Measurements from ENCODE around the gene AKT2. TPM values are rescaled to one million over a fixed set of nuclear protein-coding genes. Genes with fewer than 3 reads are reported as not detected.

The AKT2 gene
- total RNA-seq, 4 donors from 2014 or later, result 88.0 to 387 (median 102) TPM

DNA sequence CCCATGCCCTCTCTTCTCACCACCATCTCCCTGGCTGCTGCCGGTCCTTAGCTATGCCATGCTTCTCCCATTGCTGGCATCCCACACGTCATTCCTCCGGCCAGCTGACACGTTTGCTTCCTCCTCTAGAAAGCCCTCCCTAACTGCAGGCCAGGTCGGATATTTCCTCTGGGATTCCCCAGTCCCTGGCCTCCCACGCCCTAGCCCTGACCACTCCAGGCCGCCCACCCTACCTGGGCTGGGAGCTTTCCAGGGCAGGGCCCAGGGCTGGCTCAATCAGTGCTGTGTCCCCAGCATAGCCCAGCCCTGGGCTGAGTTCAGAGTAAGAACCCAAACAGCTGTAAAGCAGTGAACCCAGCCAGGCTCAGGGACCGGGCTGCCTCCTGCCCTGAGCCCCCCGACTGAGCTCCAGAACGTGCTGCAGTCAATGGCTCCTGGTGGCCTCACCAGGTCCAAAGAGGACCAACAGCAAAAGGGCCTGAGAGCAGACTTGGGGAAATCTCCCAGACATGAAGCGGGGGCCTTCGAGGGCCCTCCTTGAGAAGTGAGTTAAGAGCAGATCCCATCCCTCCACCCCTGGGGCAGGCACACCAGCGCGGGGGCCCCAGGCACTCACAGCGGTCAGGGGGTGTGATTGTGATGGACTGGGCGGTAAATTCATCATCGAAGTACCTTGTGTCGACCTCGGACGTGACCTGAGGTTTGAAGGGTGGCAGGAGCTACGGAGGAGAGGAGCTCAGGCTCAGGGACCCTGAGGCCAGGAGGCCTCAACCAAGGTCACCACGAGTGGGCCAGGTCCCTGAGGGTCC lies 50.5 kb downstream of the AKT2 start:
- Histone ChIP-seq H3K27me3 (no peaks in the 10 kb centered on the region), H3K4me1 (peaks cover 5 to 17% of the 10 kb centered on the region in 2 donors), H3K27ac (no peak overlapping the region), H3K9me3 (no peaks in the 10 kb centered on the region), H3K36me3 (peaks cover 3 to 68% of the 10 kb centered on the region in 2 donors), H3K4me3 (no peak overlapping the region)
- TF ChIP-seq POLR2A (IDR thresholded peaks at IDR 0.05) (no peak), CTCF (IDR thresholded peaks at IDR 0.05 in 4 of 5, conservative IDR thresholded peaks at IDR 0.05 in 1 of 5) (no peak)
- ATAC-seq (no peak), DNase-seq (no peak)
- in situ Hi-C loops (cut with MboI; ENCODE audit: low sequenced_read_pairs in 4 of 4), result no loop called here
- intact Hi-C loops (cut with DNase I; ENCODE audit: low total_unique reads), result no loop called here

DNA sequence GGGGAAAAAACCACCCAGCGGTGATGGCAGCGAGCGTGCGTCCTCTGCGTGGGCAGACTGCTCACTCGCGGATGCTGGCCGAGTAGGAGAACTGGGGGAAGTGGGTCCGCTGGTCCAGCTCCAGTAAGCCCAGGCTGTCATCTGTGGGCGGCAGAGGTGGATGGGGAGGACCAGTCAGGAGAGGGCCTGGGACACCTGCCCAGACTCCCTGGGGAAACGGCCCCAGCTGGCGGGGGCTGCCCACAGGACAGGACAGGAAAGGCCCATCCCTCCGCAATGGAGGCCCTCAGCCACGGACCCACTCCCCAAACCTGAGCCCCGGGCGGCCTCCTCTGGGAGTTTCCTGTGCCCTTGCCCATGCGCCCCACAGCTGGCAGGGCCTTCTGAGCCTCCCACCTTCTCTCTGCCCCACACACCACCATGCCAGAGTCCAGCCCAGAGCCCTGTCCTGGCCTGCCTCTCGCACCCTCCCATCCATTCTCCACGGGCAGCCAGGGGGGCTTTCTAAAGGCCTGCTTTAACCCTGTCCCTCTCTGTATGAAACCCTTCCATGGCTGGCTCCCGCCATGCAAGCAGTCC lies 51.2 kb downstream of the AKT2 start:
- Histone ChIP-seq H3K4me1 (peaks cover 5 to 17% of the 10 kb centered on the region in 2 donors), H3K36me3 (peaks cover 3 to 60% of the 10 kb centered on the region in 2 donors), H3K27ac (no peak overlapping the region), H3K27me3 (no peaks in the 10 kb centered on the region), H3K9me3 (no peaks in the 10 kb centered on the region), H3K4me3 (no peak overlapping the region)
- ATAC-seq (no peak), DNase-seq (no peak)
- no peak for TF ChIP-seq POLR2A (IDR thresholded peaks at IDR 0.05)
- no peak for TF ChIP-seq CTCF (IDR thresholded peaks at IDR 0.05 in 4 of 5, conservative IDR thresholded peaks at IDR 0.05 in 1 of 5)
- in situ Hi-C loops (cut with MboI; ENCODE audit: low sequenced_read_pairs in 4 of 4), result no loop called here
- intact Hi-C loops (cut with DNase I; ENCODE audit: low total_unique reads), result no loop called here

- Histone ChIP-seq H3K27me3 (no peaks in the 10 kb centered on the region), H3K4me1 (peaks cover 5 to 17% of the 10 kb centered on the region in 2 donors), H3K27ac (no peak overlapping the region), H3K4me3 (no peak overlapping the region), H3K9me3 (no peaks in the 10 kb centered on the region), H3K36me3 (peaks cover 3 to 53% of the 10 kb centered on the region in 2 donors)
- ATAC-seq, result no peak
- TF ChIP-seq POLR2A (IDR thresholded peaks at IDR 0.05) (no peak), CTCF (IDR thresholded peaks at IDR 0.05 in 4 of 5, conservative IDR thresholded peaks at IDR 0.05 in 1 of 5) (no peak)
- in situ Hi-C loops (cut with MboI; ENCODE audit: low sequenced_read_pairs in 4 of 4), result no loop called here
- intact Hi-C loops (cut with DNase I; ENCODE audit: low total_unique reads), result no loop called here
- no peak for DNase-seq
Observed at GRCh38 chr19:40232949-40233810, 52.0 kb downstream of the AKT2 start.

DNA sequence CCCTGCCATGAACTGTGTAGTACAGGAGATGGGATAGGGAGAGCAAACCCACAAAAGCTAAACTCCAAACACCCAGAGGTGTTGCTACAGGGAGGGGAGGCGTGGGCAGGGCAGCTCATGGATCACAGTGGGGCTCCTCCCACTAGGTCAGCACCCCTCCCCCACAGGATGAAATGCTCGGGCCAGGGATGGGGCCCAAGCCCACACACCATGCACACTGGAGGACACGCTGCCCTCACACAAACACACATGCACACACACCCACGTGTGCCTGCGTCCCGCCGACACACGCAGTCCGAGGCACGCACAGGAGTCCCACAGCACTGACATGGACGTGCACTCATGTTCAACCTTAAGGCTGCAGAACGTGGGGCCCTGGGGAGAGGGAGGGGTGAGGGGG lies 52.7 kb downstream of the AKT2 start:
- H3K4me3 ChIP-seq, result no peak overlapping the region
- ATAC-seq (no peak), DNase-seq (no peak)
- H3K36me3 ChIP-seq, result peaks cover 3 to 46% of the 10 kb centered on the region in 2 donors
- TF ChIP-seq POLR2A (IDR thresholded peaks at IDR 0.05) (no peak), CTCF (IDR thresholded peaks at IDR 0.05 in 4 of 5, conservative IDR thresholded peaks at IDR 0.05 in 1 of 5) (no peak)
- H3K27me3 ChIP-seq, result peaks cover 0 to under 1% (median 0%) of the 10 kb centered on the region in 3 donors
- peaks cover 5 to 17% of the 10 kb centered on the region in 2 donors for H3K4me1 ChIP-seq
- no peak overlapping the region for H3K27ac ChIP-seq
- in situ Hi-C loops (cut with MboI; ENCODE audit: low sequenced_read_pairs in 4 of 4), result no loop called here
- H3K9me3 ChIP-seq, result no peaks in the 10 kb centered on the region
- intact Hi-C loops (cut with DNase I; ENCODE audit: low total_unique reads), result no loop called here

All from gastrocnemius medialis (tissue), 4 donors.